Fibroblast of lung (primary cell): ENCODE results near the gene CDA. TPM values are rescaled to one million over a fixed set of nuclear protein-coding genes. Genes with fewer than 3 reads are reported as not detected.

ENCODE experiments used
- DNase-seq, 2 donors: peaks; one replicate each; pipeline versions ENCODE4 v3.0.0 to v3.0.0-alpha.2; 2010; ENCODE audit warnings: low read depth in 2 of 2
- H2AFZ ChIP-seq: 2 replicates; pipeline ENCODE4 v1.5.1; 2012; ENCODE audit warnings: low read length, control low read depth, inconsistent platforms
- H3K27ac ChIP-seq: 2 replicates; pipeline ENCODE4 v1.5.1; 2011; ENCODE audit warnings: low read length, control low read depth; ENCODE audit not compliant: insufficient read depth
- H3K27me3 ChIP-seq: 2 replicates; pipeline ENCODE4 v1.5.1; 2011; ENCODE audit warnings: mild to moderate bottlenecking, low read length; ENCODE audit not compliant: control insufficient read depth, insufficient read depth
- H3K36me3 ChIP-seq: 2 replicates; pipeline ENCODE4 v1.5.1; 2011; ENCODE audit warnings: low read length; ENCODE audit not compliant: control insufficient read depth, insufficient read depth
- H3K4me1 ChIP-seq: 2 replicates; pipeline ENCODE4 v1.5.1; 2011; ENCODE audit warnings: low read length; ENCODE audit not compliant: control insufficient read depth, insufficient read depth; ENCODE audit errors: extremely low read depth
- H3K4me2 ChIP-seq: 2 replicates; pipeline ENCODE4 v1.5.1; 2011; ENCODE audit warnings: low read length, control low read depth; ENCODE audit not compliant: insufficient read depth; ENCODE audit errors: extremely low read depth
- H3K4me3 ChIP-seq, 4 experiments: fragments of 200-600 bp in 1 of 4; sonication (generic) in 1 of 4; replicated peaks in 1 of 4; 2 replicates each; pipeline ENCODE4 v1.5.1; 2011 to 2016; ENCODE audit warnings: low read length in 4 of 4, low read depth in 3 of 4, mild to moderate bottlenecking in 3 of 4, control low read depth in 2 of 4, inconsistent platforms in 1 of 4, mixed read lengths in 1 of 4; ENCODE audit not compliant: insufficient read depth in 1 of 4; ENCODE audit errors: control extremely low read depth in 1 of 4
- H3K79me2 ChIP-seq: 2 replicates; pipeline ENCODE4 v1.5.1; 2012; ENCODE audit warnings: mild to moderate bottlenecking, low read length, inconsistent platforms; ENCODE audit not compliant: control insufficient read depth, insufficient read depth
- H3K9ac ChIP-seq: 2 replicates; pipeline ENCODE4 v1.5.1; 2011; ENCODE audit warnings: mild to moderate bottlenecking, low read length, control low read depth; ENCODE audit not compliant: insufficient read depth
- H3K9me3 ChIP-seq: 2 replicates; pipeline ENCODE4 v1.5.1; 2012; ENCODE audit warnings: low read depth, low read length; ENCODE audit not compliant: control insufficient read depth, insufficient read depth
- H4K20me1 ChIP-seq: 2 replicates; pipeline ENCODE4 v1.5.1; 2011; ENCODE audit warnings: low read length; ENCODE audit not compliant: control insufficient read depth, insufficient read depth; ENCODE audit errors: extremely low read depth
- EZH2 ChIP-seq: IDR thresholded peaks from 2 replicates; pipeline ENCODE4 v1.5.1; 2012; ENCODE audit warnings: low read length, control low read depth, mild to moderate bottlenecking; ENCODE audit errors: missing control alignments
- polyA plus RNA-seq, 2 donors: library from polyadenylated mRNA; depleted of rRNA in 1 of 2; stranded (reverse) in 1 of 2; unstranded in 1 of 2; fragments of >200 nt; gene quantifications; 2 replicates each; pipeline ENCODE4 v1.2.1, GENCODE V29; 2011 to 2012; ENCODE audit warnings: missing spikeins in 1 of 2
- total RNA-seq: library from RNA; depleted of rRNA; stranded (reverse); fragments of >200 nt; gene quantifications from 2 replicates; pipeline ENCODE4 v1.2.1, GENCODE V29; 2014
- TF ChIP-seq, protein P1 (sequence below), 2 donors: IDR thresholded peaks in 1 of 2; conservative IDR thresholded peaks in 1 of 2; 1 replicate in 1 of 2; 2 replicates in 1 of 2; pipeline ENCODE4 v1.5.1; 2011 to 2012; ENCODE audit warnings: low read length in 2 of 2, control low read depth in 1 of 2, inconsistent platforms in 1 of 2, low read depth in 1 of 2, mild to moderate bottlenecking in 1 of 2

CDA gene
- total and polyA plus RNA-seq, 2 donors (not counting 1 experiment from before 2014, with no cell fraction given): 0.50 to 4.2 TPM

GRCh38 chr1:20625176-20626097, 36.5 kb downstream of the CDA start:
- H3K4me3 ChIP-seq: no peak overlapping the region
- no peaks in the 10 kb centered on the region for H3K9me3 ChIP-seq
- H4K20me1 ChIP-seq: no peaks in the 10 kb centered on the region
- H3K27ac ChIP-seq: no peak overlapping the region
- no peaks in the 10 kb centered on the region for H3K79me2 ChIP-seq
- no peak overlapping the region for H3K9ac ChIP-seq
- no peaks in the 10 kb centered on the region for H3K27me3 ChIP-seq
- no peak overlapping the region for H2AFZ ChIP-seq
- no peak overlapping the region for H3K4me2 ChIP-seq
- no peaks in the 10 kb centered on the region for H3K4me1 ChIP-seq
- DNase-seq: no peak
- H3K36me3 ChIP-seq: no peaks in the 10 kb centered on the region
- TF ChIP-seq, protein P1, sequence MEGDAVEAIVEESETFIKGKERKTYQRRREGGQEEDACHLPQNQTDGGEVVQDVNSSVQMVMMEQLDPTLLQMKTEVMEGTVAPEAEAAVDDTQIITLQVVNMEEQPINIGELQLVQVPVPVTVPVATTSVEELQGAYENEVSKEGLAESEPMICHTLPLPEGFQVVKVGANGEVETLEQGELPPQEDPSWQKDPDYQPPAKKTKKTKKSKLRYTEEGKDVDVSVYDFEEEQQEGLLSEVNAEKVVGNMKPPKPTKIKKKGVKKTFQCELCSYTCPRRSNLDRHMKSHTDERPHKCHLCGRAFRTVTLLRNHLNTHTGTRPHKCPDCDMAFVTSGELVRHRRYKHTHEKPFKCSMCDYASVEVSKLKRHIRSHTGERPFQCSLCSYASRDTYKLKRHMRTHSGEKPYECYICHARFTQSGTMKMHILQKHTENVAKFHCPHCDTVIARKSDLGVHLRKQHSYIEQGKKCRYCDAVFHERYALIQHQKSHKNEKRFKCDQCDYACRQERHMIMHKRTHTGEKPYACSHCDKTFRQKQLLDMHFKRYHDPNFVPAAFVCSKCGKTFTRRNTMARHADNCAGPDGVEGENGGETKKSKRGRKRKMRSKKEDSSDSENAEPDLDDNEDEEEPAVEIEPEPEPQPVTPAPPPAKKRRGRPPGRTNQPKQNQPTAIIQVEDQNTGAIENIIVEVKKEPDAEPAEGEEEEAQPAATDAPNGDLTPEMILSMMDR (conservative IDR thresholded peaks at IDR 0.05 in 1 of 2, IDR thresholded peaks at IDR 0.05 in 1 of 2; ENCODE audit: low read depth in 1 of 2, low read length in 2 of 2): no peak
- TF ChIP-seq EZH2: no peak

DNA sequence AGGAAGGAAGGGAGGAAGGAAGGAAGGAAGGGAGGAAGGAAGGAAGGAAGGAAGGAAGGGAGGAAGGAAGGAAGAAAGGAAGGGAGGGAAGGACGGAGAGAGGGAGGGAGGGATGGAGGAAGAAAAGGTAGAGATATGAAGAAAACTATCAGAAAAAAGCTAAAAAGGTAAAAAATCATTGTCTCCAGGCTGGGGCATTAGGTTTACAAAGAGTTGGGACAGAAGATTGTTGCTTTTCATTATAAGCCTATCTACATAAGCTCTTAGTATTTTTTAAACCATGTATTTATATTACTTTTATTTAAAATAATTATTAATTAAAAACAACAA, 37.2 kb downstream of the CDA start:
- Histone ChIP-seq H4K20me1 (no peaks in the 10 kb centered on the region), H3K9ac (no peak overlapping the region), H3K36me3 (no peaks in the 10 kb centered on the region), H3K4me2 (no peak overlapping the region), H3K9me3 (no peaks in the 10 kb centered on the region), H3K4me1 (no peaks in the 10 kb centered on the region), H3K27me3 (no peaks in the 10 kb centered on the region), H3K79me2 (no peaks in the 10 kb centered on the region), H3K27ac (no peak overlapping the region), H3K4me3 (no peak overlapping the region), H2AFZ (no peak overlapping the region)
- TF ChIP-seq EZH2: no peak
- TF ChIP-seq, protein P1 (conservative IDR thresholded peaks at IDR 0.05 in 1 of 2, IDR thresholded peaks at IDR 0.05 in 1 of 2; ENCODE audit: low read depth in 1 of 2, low read length in 2 of 2): no peak
- no peak for DNase-seq

GRCh38 chr1:20626524-20626923, 37.6 kb downstream of the CDA start:
- H3K4me3 ChIP-seq: no peak overlapping the region
- H2AFZ ChIP-seq: no peak overlapping the region
- no peak for DNase-seq
- H3K27me3 ChIP-seq: no peaks in the 10 kb centered on the region
- no peaks in the 10 kb centered on the region for H3K4me1 ChIP-seq
- TF ChIP-seq, protein P1 (conservative IDR thresholded peaks at IDR 0.05 in 1 of 2, IDR thresholded peaks at IDR 0.05 in 1 of 2; ENCODE audit: low read depth in 1 of 2, low read length in 2 of 2): no peak
- no peak for TF ChIP-seq EZH2
- H3K4me2 ChIP-seq: no peak overlapping the region
- no peaks in the 10 kb centered on the region for H3K79me2 ChIP-seq
- no peak overlapping the region for H3K9ac ChIP-seq
- no peaks in the 10 kb centered on the region for H4K20me1 ChIP-seq
- H3K9me3 ChIP-seq: no peaks in the 10 kb centered on the region
- no peaks in the 10 kb centered on the region for H3K36me3 ChIP-seq
- H3K27ac ChIP-seq: no peak overlapping the region
